ENCODE results near the gene PARN.

DNA sequence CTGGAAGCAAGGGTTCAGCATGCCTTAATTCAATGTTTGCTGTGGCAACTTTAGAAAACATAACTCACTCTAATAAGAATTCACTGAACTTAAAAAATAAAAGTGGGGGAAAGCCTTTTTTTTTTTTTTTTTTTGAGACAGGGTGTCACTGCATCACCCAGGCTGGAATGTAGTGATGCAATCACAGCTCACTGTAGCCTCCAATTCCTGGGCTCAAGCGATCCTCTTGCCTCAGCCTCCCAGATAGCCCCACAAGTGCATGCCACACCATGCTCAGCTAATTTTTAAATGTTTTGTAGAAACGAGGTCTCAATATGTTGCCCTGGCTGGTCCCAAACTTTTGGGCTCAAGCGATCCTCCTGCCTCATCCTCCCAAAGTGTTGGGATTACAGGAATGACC lies 243.9 kb downstream of the PARN start:
- TF ChIP-seq POLR2A (IDR thresholded peaks at IDR 0.05): no peak
- TF ChIP-seq, protein P1, sequence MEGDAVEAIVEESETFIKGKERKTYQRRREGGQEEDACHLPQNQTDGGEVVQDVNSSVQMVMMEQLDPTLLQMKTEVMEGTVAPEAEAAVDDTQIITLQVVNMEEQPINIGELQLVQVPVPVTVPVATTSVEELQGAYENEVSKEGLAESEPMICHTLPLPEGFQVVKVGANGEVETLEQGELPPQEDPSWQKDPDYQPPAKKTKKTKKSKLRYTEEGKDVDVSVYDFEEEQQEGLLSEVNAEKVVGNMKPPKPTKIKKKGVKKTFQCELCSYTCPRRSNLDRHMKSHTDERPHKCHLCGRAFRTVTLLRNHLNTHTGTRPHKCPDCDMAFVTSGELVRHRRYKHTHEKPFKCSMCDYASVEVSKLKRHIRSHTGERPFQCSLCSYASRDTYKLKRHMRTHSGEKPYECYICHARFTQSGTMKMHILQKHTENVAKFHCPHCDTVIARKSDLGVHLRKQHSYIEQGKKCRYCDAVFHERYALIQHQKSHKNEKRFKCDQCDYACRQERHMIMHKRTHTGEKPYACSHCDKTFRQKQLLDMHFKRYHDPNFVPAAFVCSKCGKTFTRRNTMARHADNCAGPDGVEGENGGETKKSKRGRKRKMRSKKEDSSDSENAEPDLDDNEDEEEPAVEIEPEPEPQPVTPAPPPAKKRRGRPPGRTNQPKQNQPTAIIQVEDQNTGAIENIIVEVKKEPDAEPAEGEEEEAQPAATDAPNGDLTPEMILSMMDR (IDR thresholded peaks at IDR 0.05): no peak
